ENCODE data around the gene FAM53B. TPM values are rescaled to one million over a fixed set of nuclear protein-coding genes. Genes with fewer than 3 reads are reported as not detected.

FAM53B gene
- total RNA-seq, 4 donors from 2014 or later, result 25.2 to 43.3 (median 34.7) TPM

DNA sequence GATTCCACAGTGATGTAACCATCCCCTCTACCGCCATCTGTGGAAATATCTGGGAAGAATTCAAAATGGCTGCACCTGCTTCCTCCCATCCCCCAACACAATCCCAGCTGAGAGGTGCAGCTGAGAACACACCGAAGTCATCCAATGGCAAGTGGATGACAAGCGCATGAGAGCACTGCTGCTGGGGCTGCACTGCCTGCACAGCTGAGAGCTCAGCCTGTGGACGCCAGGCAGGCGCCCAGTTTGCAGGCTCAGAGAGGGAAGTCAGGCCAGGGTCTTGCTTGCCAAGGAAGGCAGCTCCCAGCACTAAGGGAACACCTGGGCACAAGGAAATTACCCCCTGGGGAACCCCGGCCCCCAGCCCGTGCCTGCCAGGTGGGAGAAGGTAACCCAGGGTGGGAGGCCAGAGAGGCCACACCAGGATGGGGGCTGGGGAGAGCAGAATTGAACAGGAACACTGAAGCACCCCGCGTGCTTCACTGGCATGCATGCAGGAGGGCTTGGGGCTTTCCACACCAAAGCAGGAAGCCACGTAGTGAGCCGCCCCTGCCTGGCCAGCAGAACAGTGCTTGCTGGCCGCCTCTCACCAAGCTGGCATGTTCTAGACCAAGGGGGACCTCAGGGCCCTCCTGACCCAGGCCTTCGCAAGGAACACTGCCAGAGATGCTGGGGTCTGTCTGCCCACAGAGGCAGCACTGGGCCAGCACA lies 46.2 kb downstream of the FAM53B start:
- intact Hi-C loops (cut with DNase I), result no loop called here
- Histone ChIP-seq H3K36me3 (peaks cover 0 to 25% (median 15%) of the 10 kb centered on the region in 4 donors), H3K9me3 (no peaks in the 10 kb centered on the region), H3K27ac (replicated peaks in 1 of 4) (no peak overlapping the region), H3K4me3 (no peak overlapping the region), H3K27me3 (no peaks in the 10 kb centered on the region), H3K4me1 (peaks cover 77 to 84% (median 80%) of the 10 kb centered on the region in 4 donors)
- DNase-seq (ENCODE audit: extremely low spot score), result no peak
- WGBS, result 76% methylated on average over 9 of the region's 13 CpGs
- TF ChIP-seq POLR2A (IDR thresholded peaks at IDR 0.05; ENCODE audit: low read depth) (no peak), EP300 (IDR thresholded peaks at IDR 0.05) (no peak), POLR2AphosphoS5 (IDR thresholded peaks at IDR 0.05) (no peak)
- TF ChIP-seq, protein P1, sequence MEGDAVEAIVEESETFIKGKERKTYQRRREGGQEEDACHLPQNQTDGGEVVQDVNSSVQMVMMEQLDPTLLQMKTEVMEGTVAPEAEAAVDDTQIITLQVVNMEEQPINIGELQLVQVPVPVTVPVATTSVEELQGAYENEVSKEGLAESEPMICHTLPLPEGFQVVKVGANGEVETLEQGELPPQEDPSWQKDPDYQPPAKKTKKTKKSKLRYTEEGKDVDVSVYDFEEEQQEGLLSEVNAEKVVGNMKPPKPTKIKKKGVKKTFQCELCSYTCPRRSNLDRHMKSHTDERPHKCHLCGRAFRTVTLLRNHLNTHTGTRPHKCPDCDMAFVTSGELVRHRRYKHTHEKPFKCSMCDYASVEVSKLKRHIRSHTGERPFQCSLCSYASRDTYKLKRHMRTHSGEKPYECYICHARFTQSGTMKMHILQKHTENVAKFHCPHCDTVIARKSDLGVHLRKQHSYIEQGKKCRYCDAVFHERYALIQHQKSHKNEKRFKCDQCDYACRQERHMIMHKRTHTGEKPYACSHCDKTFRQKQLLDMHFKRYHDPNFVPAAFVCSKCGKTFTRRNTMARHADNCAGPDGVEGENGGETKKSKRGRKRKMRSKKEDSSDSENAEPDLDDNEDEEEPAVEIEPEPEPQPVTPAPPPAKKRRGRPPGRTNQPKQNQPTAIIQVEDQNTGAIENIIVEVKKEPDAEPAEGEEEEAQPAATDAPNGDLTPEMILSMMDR (IDR thresholded peaks at IDR 0.05), result no peak

DNA sequence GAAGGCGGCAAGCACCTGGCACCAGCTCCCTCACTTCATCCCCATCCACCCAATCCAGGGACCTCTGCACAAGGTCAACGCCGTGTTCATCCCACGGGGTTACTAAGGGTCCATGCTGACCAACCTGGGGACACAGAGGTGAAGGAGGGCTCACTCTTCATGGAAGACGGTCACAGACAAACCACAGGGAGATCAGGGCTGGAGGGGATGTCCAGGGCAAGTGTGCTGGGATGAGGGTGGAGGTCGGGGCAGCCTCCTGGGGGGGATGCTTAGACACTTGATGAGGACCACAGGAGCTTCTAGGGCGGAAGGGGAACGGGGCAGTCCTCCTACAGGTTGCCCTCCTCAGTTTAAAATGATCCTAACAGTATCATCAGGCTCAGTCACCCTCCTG lies 46.7 kb downstream of the FAM53B start:
- Histone ChIP-seq H3K27ac (replicated peaks in 1 of 4) (peak overlapping the region in 1 of 4 donors; percentile 10), H3K4me1 (peaks cover 72 to 79% (median 76%) of the 10 kb centered on the region in 4 donors), H3K4me3 (no peak overlapping the region), H3K36me3 (peaks cover 0 to 25% (median 15%) of the 10 kb centered on the region in 4 donors), H3K9me3 (no peaks in the 10 kb centered on the region), H3K27me3 (no peaks in the 10 kb centered on the region)
- intact Hi-C loops (cut with DNase I), result no loop called here
- TF ChIP-seq EP300 (IDR thresholded peaks at IDR 0.05) (no peak), POLR2AphosphoS5 (IDR thresholded peaks at IDR 0.05) (no peak), POLR2A (IDR thresholded peaks at IDR 0.05; ENCODE audit: low read depth) (no peak)
- TF ChIP-seq, protein P1 (IDR thresholded peaks at IDR 0.05), result no peak
- 100% methylated on average over 8 of the region's 8 CpGs for WGBS
- DNase-seq (ENCODE audit: extremely low spot score), result no peak

DNA sequence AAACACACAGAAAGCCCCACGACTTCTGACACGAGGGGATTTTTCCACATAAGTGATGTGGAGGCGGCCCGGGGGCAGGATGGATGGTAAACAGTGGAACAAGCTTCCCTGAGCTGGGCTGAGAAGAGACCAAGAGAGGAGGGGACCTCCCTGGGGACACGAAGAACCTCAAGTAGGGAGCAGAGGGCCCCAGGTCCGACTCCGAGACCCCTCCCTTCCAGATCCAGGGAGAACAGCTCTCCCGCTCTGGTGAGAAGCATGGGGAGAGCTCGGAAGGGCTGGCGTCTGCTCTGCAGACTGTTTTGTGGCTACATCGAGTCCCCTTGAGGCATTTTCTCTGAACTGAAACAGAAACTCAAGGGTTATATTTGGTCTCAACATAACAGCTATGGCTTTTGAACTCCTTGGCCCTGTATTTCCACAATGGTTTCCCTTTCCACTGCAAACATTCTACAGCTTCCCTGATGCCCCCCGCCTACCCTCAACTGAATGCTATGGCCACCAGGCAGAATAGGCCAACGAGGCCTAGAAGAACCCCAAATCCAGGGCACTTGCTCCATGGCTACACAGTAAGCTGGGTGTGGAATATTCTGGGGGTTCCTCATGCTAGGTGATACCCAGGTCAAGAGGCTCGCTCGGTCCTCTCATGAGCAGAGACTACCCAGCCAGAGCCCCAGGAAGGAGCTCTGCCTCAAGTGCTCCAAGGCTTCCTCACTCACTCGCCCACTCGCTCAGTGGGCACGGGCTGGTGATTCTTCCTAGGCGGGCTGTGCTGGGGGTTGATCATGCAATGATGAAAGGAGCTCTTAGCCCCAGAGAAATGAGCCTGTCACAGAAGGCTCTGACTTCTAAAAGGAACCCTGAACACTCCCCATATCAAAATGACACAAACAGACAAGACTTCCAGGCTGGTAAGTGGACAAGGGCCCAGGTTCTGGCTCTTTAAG lies 47.5 kb downstream of the FAM53B start:
- no peak for DNase-seq (ENCODE audit: extremely low spot score)
- 91% methylated on average over 17 of the region's 19 CpGs for WGBS

DNA sequence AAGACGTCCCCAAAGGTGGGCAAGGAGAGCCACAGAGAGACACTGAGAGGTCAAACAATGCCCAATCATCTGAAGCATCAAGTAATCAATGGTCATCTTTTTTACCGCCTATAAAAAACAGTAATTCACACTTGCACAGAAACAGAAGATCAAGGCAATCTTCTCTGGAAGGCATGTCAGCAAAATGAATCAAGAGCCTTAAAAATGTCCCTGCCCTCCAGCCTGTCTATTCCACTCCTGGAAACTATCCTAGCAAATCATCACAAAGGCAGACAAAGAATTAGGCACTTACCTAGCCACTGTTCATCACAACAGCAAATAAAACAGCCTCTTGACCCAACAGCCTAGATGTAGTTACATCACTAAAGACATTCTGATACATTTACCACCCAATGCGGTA lies 48.9 kb downstream of the FAM53B start:
- Histone ChIP-seq H3K27ac (replicated peaks in 1 of 4) (peak overlapping the region in 2 of 4 donors; percentile 52 to 60), H3K4me1 (peaks cover 50 to 74% (median 55%) of the 10 kb centered on the region in 4 donors), H3K27me3 (no peaks in the 10 kb centered on the region), H3K9me3 (no peaks in the 10 kb centered on the region), H3K36me3 (peaks cover 0 to 26% (median 15%) of the 10 kb centered on the region in 4 donors), H3K4me3 (no peak overlapping the region)
- no peak for DNase-seq (ENCODE audit: extremely low spot score)
- 90% methylated on average over 3 of the region's 3 CpGs for WGBS
- TF ChIP-seq, protein P1 (IDR thresholded peaks at IDR 0.05), result no peak
- TF ChIP-seq POLR2AphosphoS5 (IDR thresholded peaks at IDR 0.05) (no peak), POLR2A (IDR thresholded peaks at IDR 0.05; ENCODE audit: low read depth) (no peak), EP300 (IDR thresholded peaks at IDR 0.05) (no peak)
- intact Hi-C loops (cut with DNase I), result no loop called here

More for the DNA sequence above, 47.5 kb downstream of the FAM53B start:
- intact Hi-C loops (cut with DNase I), result no loop called here
- Histone ChIP-seq H3K9me3 (no peaks in the 10 kb centered on the region), H3K27me3 (no peaks in the 10 kb centered on the region), H3K4me1 (peaks cover 65 to 75% (median 69%) of the 10 kb centered on the region in 4 donors), H3K4me3 (no peak overlapping the region), H3K36me3 (peaks cover 0 to 25% (median 15%) of the 10 kb centered on the region in 4 donors), H3K27ac (replicated peaks in 1 of 4) (peak overlapping the region in 3 of 4 donors; percentile 11 to 40 (median 14))
- TF ChIP-seq EP300 (IDR thresholded peaks at IDR 0.05) (no peak), POLR2A (IDR thresholded peaks at IDR 0.05; ENCODE audit: low read depth) (no peak), POLR2AphosphoS5 (IDR thresholded peaks at IDR 0.05) (no peak)
- TF ChIP-seq, protein P1 (IDR thresholded peaks at IDR 0.05), result no peak

All from esophagus muscularis mucosa (tissue), 4 donors.